HCT116 (cell line): ENCODE data around the gene OPRD1. TPM values are rescaled to one million over a fixed set of nuclear protein-coding genes. Genes with fewer than 3 reads are reported as not detected.

ENCODE experiments used
- ATAC-seq: fragments of 200-7000 bp; cut with Tn5 transposase; 2 replicates; pipeline ENCODE4 v1.9.1; 2020; ENCODE audit warnings: mild to moderate bottlenecking, moderate library complexity
- BruUV-seq: library from RNA; stranded (reverse); fragments of 400-500 nt; replicated peaks from 2 replicates; lab custom pipeline; 2021; lab: Mats Ljungman, UMichigan
- CTCF ChIA-PET: fragments of 300-600 bp; sonication (Branson Sonifier 250); formaldehyde crosslinking; loops from one replicate; lab custom pipeline; 2021; ENCODE audit warnings: antibody characterized with exemption; lab: Charles Lee
- POLR2A ChIA-PET: fragments of 300-600, 350-600 bp; sonication (Branson Sonifier 250); formaldehyde crosslinking; loops from one replicate; lab custom pipeline; 2021; ENCODE audit warnings: antibody characterized with exemption; lab: Charles Lee
- RAD21 ChIA-PET, 2 experiments: fragments of 300-600 bp; sonication (Branson Sonifier 250); formaldehyde crosslinking; loops; one replicate each; lab custom pipeline; 2023; ENCODE audit warnings: low total read pairs in 2 of 2; ENCODE audit not compliant: uncharacterized antibody in 2 of 2, unreplicated experiment in 2 of 2, low non-redundant PET in 1 of 2; lab: Charles Lee
- DNase-seq: peaks from one replicate; pipeline ENCODE4 v3.0.0-alpha.2; 2010; ENCODE audit warnings: low read depth, low spot score
- H2AFZ ChIP-seq: fragments of 200-600 bp; shearing (Covaris generic), sonication (generic); 2 replicates; pipeline ENCODE4 v1.6.1; 2017; ENCODE audit warnings: low read depth, mixed run types, mixed read lengths, antibody characterized with exemption, low read length; ENCODE audit not compliant: poor library complexity, severe bottlenecking
- H3K27ac ChIP-seq: 2 replicates; pipeline ENCODE4 v1.5.1; 2012; ENCODE audit warnings: low read depth, low read length
- H3K27me3 ChIP-seq: fragments of 200-600 bp; sonication (generic); 2 replicates; pipeline ENCODE4 v1.6.1; 2016; ENCODE audit warnings: mixed run types, low read length, mixed read lengths; ENCODE audit not compliant: insufficient read depth
- H3K36me3 ChIP-seq, 2 experiments: fragments of 200-500 bp in 1 of 2; fragments of 200-600 bp in 1 of 2; sonication (Bioruptor generic) in 1 of 2; sonication (generic) in 1 of 2; 2 replicates each; pipeline versions ENCODE4 v1.5.1 to v1.6.1; 2014 to 2016; ENCODE audit warnings: low read length in 2 of 2, inconsistent platforms in 1 of 2, mixed read lengths in 1 of 2, mixed run types in 1 of 2; ENCODE audit not compliant: insufficient read depth in 2 of 2, control insufficient read depth in 1 of 2
- H3K4me1 ChIP-seq, 2 experiments: fragments of 200-600 bp in 1 of 2; sonication (generic) in 1 of 2; 2 replicates each; pipeline versions ENCODE4 v1.5.1 to v1.6.1; 2012 to 2017; ENCODE audit warnings: low read length in 2 of 2, inconsistent platforms in 1 of 2, mild to moderate bottlenecking in 1 of 2, mixed read lengths in 1 of 2, mixed run types in 1 of 2, moderate library complexity in 1 of 2; ENCODE audit not compliant: insufficient read depth in 2 of 2, control insufficient read depth in 1 of 2
- H3K4me2 ChIP-seq: fragments of 200-600 bp; sonication (generic); 2 replicates; pipeline ENCODE4 v1.6.1; 2017; ENCODE audit warnings: mixed run types, low read length, mixed read lengths
- H3K4me3 ChIP-seq, 2 experiments: fragments of 200-600 bp in 1 of 2; sonication (generic) in 1 of 2; replicated peaks in 1 of 2; 2 replicates each; pipeline ENCODE4 v1.5.1; 2011 to 2016; ENCODE audit warnings: low read length in 2 of 2, control low read depth in 1 of 2, low read depth in 1 of 2, mild to moderate bottlenecking in 1 of 2, mixed read lengths in 1 of 2, mixed run types in 1 of 2
- H3K79me2 ChIP-seq: fragments of 200-600 bp; sonication (generic); 2 replicates; pipeline ENCODE4 v1.6.1; 2017; ENCODE audit warnings: mild to moderate bottlenecking, mixed run types, low read length, moderate library complexity, mixed read lengths; ENCODE audit not compliant: insufficient read depth
- H3K9ac ChIP-seq: fragments of 200-600 bp; sonication (generic); 2 replicates; pipeline ENCODE4 v1.6.1; 2016; ENCODE audit warnings: low read length, mixed read lengths
- H3K9me2 ChIP-seq: fragments of 200-600 bp; sonication (generic), shearing (Covaris generic); 2 replicates; pipeline ENCODE4 v1.6.1; 2017; ENCODE audit warnings: mixed run types, mild to moderate bottlenecking, moderate library complexity; ENCODE audit not compliant: insufficient read depth
- H3K9me3 ChIP-seq, 2 experiments: fragments of 200-500 bp in 1 of 2; fragments of 200-600 bp in 1 of 2; sonication (Bioruptor generic) in 1 of 2; sonication (generic) in 1 of 2; 2 replicates each; pipeline ENCODE4 v1.6.1; 2014 to 2017; ENCODE audit warnings: low read length in 2 of 2, mixed read lengths in 2 of 2, inconsistent platforms in 1 of 2, low read depth in 1 of 2, mild to moderate bottlenecking in 1 of 2, mixed run types in 1 of 2, moderate library complexity in 1 of 2; ENCODE audit not compliant: control insufficient read depth in 1 of 2, insufficient read depth in 1 of 2
- H4K20me1 ChIP-seq: fragments of 200-600 bp; sonication (generic), shearing (Covaris generic); 2 replicates; pipeline ENCODE4 v1.6.1; 2017; ENCODE audit warnings: mixed run types, mild to moderate bottlenecking, moderate library complexity; ENCODE audit not compliant: insufficient read depth
- ATF3 ChIP-seq: IDR thresholded peaks from 2 replicates; pipeline ENCODE4 v1.6.1; 2012
- CBX3 ChIP-seq: IDR thresholded peaks from 2 replicates; pipeline ENCODE4 v1.6.1; 2012; ENCODE audit warnings: low read depth
- CTCF ChIP-seq, 3 experiments: fragments of 200-600 bp in 1 of 3; sonication (generic) in 1 of 3; IDR thresholded peaks in 2 of 3; conservative IDR thresholded peaks in 1 of 3; 2 replicates each; pipeline ENCODE4 v1.5.1; 2012 to 2017; ENCODE audit warnings: low read depth in 2 of 3, low read length in 2 of 3, antibody characterized with exemption in 1 of 3, borderline replicate concordance in 1 of 3, control low read depth in 1 of 3, mild to moderate bottlenecking in 1 of 3, mixed read lengths in 1 of 3, mixed run types in 1 of 3, moderate library complexity in 1 of 3; ENCODE audit not compliant: insufficient read depth in 1 of 3
- EGR1 ChIP-seq: IDR thresholded peaks from 2 replicates; pipeline ENCODE4 v1.6.1; 2012; ENCODE audit warnings: low read depth
- ELF1 ChIP-seq: IDR thresholded peaks from 2 replicates; pipeline ENCODE4 v1.6.1; 2012; ENCODE audit warnings: low read depth, borderline replicate concordance
- EZH2 ChIP-seq: fragments of 200-600 bp; sonication (generic); IDR thresholded peaks from 2 replicates; pipeline ENCODE4 v1.6.1; 2017; ENCODE audit warnings: antibody characterized with exemption, mixed run types
- FOSL1 ChIP-seq: IDR thresholded peaks from 2 replicates; pipeline ENCODE4 v1.6.1; 2012; ENCODE audit warnings: low read depth
- JUND ChIP-seq: IDR thresholded peaks from 2 replicates; pipeline ENCODE4 v1.6.1; 2012
- POLR2A ChIP-seq: IDR thresholded peaks from 2 replicates; pipeline ENCODE4 v1.7.0; 2011; ENCODE audit warnings: borderline replicate concordance; ENCODE audit not compliant: insufficient read depth, insufficient read length; ENCODE audit errors: extremely low read depth
- RAD21 ChIP-seq: IDR thresholded peaks from 2 replicates; pipeline ENCODE4 v1.6.1; 2012; ENCODE audit warnings: low read depth, mild to moderate bottlenecking
- REST ChIP-seq: IDR thresholded peaks from 2 replicates; pipeline ENCODE4 v1.6.1; 2012; ENCODE audit warnings: low read depth
- SIN3A ChIP-seq: IDR thresholded peaks from 2 replicates; pipeline ENCODE4 v1.6.1; 2012; ENCODE audit warnings: low read depth
- SRF ChIP-seq: IDR thresholded peaks from 2 replicates; pipeline ENCODE4 v1.6.1; 2012; ENCODE audit warnings: low read depth
- intact Hi-C: fragments of 100-400 bp; cut with micrococcal nuclease; formaldehyde crosslinking; loops from 2 replicates; pipeline ENCODE4 v1.10.0; 2022
- total RNA-seq: library from RNA; stranded (reverse); gene quantifications from one replicate; pipeline ENCODE4 v1.2.1, GENCODE V29; 2021; ENCODE audit not compliant: unreplicated experiment

OPRD1 gene
- total RNA-seq, 1 experiment from 2014 or later = not detected

GRCh38 chr1:28855046-28855445 is 43.1 kb downstream of the OPRD1 start:
- no TSS peak for BruUV-seq
- no peaks in the 10 kb centered on the region for H3K4me1 ChIP-seq
- no peak overlapping the region for H3K27ac ChIP-seq
- ChIA-PET CTCF (no interaction called here), POLR2A (interaction anchor here (1.3 kb wide), 1 partner anchor 12 kb away, joined by 3 read pairs; no protein-coding TSS in a partner anchor), RAD21 (no interaction called here)
- ATAC-seq (no peak), DNase-seq (no peak)
- intact Hi-C loops = no loop called here
- no peaks in the 10 kb centered on the region for H3K36me3 ChIP-seq
- no peak for TF ChIP-seq CTCF (IDR thresholded peaks at IDR 0.05 in 2 of 3, conservative IDR thresholded peaks at IDR 0.05 in 1 of 3; ENCODE audit: borderline replicate concordance in 1 of 3, insufficient read depth in 1 of 3, low read depth in 2 of 3, low read length in 2 of 3)
- TF ChIP-seq POLR2A = no peak
- H4K20me1 ChIP-seq = no peaks in the 10 kb centered on the region
- H3K79me2 ChIP-seq = no peaks in the 10 kb centered on the region
- no peak overlapping the region for H3K4me3 ChIP-seq
- H3K27me3 ChIP-seq = no peaks in the 10 kb centered on the region
- H3K9me3 ChIP-seq = no peaks in the 10 kb centered on the region
- no peak overlapping the region for H3K9ac ChIP-seq
- H3K9me2 ChIP-seq = no peaks in the 10 kb centered on the region
- H3K4me2 ChIP-seq = no peak overlapping the region
- no peak overlapping the region for H2AFZ ChIP-seq

GRCh38 chr1:28855469-28855951 is 43.5 kb downstream of the OPRD1 start:
- no peaks in the 10 kb centered on the region for H3K79me2 ChIP-seq
- no peaks in the 10 kb centered on the region for H3K9me3 ChIP-seq
- BruUV-seq = no TSS peak
- no peaks in the 10 kb centered on the region for H3K27me3 ChIP-seq
- no peak overlapping the region for H3K27ac ChIP-seq
- no peak overlapping the region for H3K4me2 ChIP-seq
- no peak overlapping the region for H3K9ac ChIP-seq
- no peak for DNase-seq
- CTCF ChIA-PET = no interaction called here
- no peak for ATAC-seq
- no peak overlapping the region for H2AFZ ChIP-seq
- POLR2A ChIA-PET = interaction anchor here (1.3 kb wide), 1 partner anchor 11 kb away, joined by 3 read pairs; no protein-coding TSS in a partner anchor
- H3K4me1 ChIP-seq = 0 out of 4 replicates have a peak, but pooled peaks cover 0 to 3% of the 10 kb centered on the region in 2 experiments
- no peaks in the 10 kb centered on the region for H3K9me2 ChIP-seq
- no peak overlapping the region for H3K4me3 ChIP-seq
- H3K36me3 ChIP-seq = no peaks in the 10 kb centered on the region
- intact Hi-C loops = no loop called here
- no peaks in the 10 kb centered on the region for H4K20me1 ChIP-seq
- RAD21 ChIA-PET = no interaction called here
- TF ChIP-seq CBX3 = no peak
- no peak for TF ChIP-seq POLR2A
- TF ChIP-seq RAD21 = no peak
- TF ChIP-seq EZH2 = no peak
- TF ChIP-seq SIN3A = no peak
- TF ChIP-seq ELF1 = no peak
- TF ChIP-seq FOSL1 = no peak
- TF ChIP-seq REST = no peak
- TF ChIP-seq JUND = no peak
- TF ChIP-seq ATF3 = no peak
- TF ChIP-seq EGR1 = no peak
- TF ChIP-seq SRF = no peak
